HG03342 (cell line): ENCODE data around the gene CEP89.
"Not testable (repeated sequence)": the region's sequence is repeated elsewhere in the genome, so short reads cannot be mapped to it uniquely, and the experiment has no call there.

Experiments used
- ATAC-seq: cut with Tn5 transposase; IDR thresholded peaks from one replicate; pipeline ENCODE4 v1.9.1; 2021; ENCODE audit warnings: mild to moderate bottlenecking, moderate library complexity; ENCODE audit not compliant: unreplicated experiment

CEP89 gene

DNA sequence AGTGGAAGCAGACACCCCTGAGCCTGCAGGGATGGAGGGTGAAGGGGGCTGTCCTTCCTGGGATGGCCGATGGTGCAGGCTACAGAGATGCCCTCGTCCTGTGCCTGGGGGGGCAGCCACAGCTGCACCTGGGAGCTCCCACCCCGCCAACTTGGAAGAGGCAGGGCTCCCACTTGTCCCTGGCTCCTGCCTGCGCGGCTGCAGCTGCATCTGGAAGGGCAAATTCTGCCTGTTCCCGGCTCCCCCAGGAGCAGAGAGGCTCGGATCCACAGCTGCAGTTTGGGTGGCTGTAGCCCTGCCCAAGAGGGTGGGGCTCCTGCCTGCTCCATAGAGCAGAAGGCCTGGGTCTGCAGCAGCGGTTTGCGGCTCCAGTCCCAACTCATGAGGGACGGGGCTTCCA, 2.2 kb downstream of the CEP89 start:
- no peak for ATAC-seq

DNA sequence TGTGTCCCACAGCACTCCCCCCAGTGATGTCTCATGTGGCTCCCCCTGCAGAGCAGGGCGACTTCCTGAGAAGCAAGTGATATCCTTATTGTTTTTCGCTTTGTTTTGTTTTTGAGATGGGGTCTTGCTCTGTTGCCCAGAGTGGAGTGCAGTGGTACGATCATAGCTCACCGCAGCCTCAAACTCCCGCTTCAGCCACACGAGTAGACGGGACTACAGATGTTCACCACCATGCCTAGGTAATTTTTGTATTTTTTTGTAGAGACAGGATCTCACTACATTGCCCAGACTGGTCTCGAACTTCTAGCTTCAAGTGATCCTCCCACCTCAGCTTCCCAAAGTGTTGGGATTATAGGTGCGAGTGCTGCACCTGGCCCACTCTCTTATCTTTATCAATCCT, 5.0 kb downstream of the CEP89 start:
- no peak for ATAC-seq

DNA sequence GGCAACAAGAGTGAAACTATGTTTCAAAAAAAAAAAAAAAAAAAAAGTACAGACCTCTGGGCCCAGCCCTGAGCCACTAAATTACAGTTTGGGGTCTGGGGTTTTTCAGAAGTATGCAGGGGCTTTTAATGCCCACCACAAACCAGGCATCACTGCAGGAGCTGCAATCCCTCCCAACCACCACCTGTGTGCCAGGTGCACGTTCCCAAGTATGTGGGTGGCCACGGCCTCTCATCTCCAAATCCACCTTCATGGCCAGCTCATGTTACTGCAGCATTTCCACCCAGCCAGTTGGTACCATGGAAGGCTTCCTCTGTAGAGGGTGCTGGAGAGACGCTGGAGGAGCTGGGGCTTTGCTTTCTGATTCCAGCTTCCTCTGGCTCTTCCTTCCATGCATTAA, 26.5 kb downstream of the CEP89 start:
- ATAC-seq = no peak

DNA sequence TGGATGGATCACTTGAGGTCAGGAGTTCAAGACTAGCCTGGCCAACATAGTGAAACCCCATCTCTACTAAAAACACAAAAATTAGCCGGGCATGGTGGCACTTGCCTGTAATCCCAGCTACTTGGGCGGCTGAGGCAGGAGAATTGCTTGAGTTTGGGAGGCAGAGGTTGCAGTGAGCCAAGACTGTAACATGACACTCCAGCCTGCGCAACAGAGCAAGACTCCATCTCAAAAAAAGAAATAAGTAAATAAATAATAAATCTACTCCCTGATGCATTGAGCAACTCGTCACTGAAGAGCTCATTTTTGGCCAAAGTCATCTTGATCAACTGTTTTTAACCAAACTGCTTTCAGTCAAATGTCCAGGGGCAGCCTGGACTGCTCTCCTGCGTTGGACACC, 30.5 kb downstream of the CEP89 start:
- not testable (repeated sequence) for ATAC-seq

DNA sequence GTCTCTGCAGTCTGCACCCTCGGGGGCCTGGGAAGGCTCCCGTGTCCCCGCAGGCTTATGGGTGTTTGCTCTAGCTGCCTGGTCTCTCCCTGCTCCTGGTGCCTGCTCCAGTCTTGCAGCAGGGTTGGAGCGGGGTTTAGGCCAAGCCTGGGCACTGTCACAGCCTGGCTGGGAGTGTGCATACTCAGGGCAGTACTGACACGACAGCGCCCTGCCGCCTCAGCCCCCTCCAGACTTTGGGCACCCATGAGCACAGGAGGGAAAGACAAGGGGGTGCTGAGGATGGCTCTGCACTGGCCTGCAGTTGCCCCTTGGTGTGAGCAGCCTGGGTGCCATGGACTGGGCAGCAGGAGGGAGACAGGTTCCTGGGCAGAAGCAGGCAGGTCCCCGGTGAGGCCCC, 35.7 kb downstream of the CEP89 start:
- ATAC-seq = no peak

DNA sequence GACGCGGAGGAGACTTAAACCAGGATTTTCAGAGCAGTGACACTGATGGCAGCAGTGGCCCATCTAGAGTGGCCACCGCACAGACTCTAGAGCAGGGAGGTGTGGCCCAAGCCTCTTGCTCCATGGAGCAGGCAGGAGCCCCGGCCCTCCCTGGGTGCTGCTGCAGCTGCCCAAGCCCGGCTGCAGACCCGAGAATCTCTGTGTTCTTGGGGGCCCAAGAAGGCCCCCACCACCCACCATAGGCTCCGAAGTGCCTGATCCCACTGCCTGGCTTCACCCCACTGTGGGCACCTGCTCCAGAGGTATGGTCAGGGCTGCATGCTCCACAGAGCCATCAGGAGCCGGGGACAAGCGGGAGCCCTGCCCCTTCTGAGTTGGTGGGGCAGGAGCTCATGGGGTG, 36.1 kb downstream of the CEP89 start:
- ATAC-seq = no peak

DNA sequence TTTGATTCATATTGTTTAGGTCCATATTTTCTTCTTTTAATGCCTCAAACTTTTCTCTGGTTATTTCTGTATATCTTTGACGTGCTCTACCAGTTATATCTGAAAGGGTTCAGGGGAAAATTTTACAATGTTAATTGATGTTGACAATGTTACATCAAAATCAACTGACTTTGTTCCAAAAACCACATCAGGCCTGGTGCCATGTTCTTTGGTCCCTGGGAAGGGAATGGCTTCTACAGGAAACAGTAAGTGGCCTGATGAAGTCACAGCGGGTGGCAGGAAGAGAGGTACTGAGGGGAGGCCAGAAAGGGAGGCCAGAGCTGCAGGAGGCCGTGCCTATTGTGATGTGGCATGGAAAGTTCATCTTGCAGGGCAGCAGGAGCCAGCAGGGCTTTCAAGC, 38.2 kb downstream of the CEP89 start:
- ATAC-seq = no peak

DNA sequence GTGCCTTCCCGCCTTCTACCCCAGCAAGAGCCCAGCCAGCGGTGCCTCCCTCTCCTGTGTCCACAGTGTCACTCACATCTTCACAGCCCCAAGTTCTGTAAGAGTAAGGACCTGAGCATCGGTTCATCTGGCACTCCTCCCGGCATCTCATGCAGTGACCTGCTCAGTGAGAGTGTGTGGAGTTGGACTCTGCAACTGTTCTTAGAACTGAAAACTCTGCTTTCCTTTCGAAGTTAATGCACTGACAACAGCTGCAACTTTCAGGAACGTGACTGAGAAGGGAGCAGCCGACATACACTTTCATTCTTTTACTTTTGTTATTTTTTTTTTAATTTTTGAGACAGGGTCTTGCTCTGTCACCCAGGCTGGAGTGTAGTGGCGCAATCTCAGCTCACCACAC, 41.2 kb downstream of the CEP89 start:
- ATAC-seq = no peak

DNA sequence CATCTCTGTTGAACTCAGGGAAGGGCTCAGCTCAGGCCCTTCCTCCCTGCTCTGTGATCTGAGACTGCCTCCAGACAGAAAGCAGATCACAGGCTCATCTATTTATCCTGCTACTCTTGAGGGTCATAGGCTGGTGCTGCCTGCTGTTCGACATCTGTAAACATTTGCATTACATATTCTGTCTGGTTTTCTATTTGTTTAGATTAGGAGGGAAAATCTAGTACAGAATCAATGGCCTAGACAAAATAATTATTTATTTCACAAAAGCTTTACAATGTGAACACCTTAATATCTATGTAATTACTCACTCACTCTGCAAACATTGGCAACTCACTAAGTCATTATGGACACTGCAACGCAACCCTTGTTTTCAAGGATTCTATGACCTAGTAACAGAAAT, 43.0 kb downstream of the CEP89 start:
- ATAC-seq = no peak

DNA sequence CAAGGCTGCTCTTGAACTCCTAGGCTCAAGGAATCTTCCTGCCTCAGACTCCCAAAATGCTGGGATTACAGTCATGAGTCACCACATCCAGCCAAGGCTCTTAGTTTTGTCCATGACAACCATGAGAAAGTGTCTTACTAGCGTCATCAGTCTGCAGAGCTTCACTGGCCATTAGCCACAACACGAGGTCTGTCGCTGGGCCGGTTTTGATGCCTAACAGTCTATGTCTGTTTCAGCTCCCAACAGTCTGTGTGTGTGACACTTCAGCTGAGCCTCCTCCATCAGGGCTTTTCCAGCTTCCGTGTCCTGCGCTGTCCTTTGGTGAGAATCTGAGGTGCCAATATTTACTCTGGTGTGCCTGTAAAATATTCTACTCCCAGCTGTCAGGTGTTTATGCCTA, 47.6 kb downstream of the CEP89 start:
- no peak for ATAC-seq

DNA sequence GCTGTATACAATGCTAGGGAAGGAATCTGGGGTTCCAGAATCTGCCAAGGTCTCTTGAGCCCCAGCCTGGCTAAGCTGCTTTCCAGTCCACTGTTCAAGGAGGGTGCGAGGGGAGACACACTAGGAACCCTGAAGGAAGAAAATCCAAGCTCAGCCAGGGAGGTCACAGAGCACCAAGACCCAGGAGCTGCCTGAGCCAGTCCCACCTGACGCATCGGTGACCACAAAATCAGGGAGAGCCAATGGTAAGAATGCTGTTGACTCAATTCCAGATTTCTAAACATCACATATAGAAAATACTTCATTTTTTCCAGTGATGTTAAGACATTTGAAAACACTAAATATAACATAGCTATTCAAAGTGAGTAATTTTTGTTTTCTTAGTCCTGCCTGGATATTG, 50.1 kb downstream of the CEP89 start:
- no peak for ATAC-seq

DNA sequence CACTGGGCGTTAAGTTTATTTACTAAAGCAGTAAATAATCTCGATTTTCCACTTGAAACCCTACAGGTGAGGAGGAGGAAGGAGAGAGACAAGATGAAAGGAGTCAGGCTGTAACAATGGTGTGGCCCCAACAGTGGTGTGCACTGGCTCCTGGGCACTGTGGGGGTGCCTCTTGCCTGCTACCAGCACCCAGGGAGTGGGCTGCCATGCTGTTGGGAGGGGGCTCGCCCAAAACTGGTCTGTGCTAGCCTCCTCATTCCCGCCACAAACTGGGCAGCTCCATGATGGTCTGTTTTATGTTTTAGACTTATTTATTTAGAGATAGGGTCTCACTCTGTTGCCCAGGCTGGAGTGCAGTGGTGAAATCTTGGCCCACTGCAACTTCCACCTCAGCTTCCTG, 52.4 kb downstream of the CEP89 start:
- ATAC-seq = no peak

DNA sequence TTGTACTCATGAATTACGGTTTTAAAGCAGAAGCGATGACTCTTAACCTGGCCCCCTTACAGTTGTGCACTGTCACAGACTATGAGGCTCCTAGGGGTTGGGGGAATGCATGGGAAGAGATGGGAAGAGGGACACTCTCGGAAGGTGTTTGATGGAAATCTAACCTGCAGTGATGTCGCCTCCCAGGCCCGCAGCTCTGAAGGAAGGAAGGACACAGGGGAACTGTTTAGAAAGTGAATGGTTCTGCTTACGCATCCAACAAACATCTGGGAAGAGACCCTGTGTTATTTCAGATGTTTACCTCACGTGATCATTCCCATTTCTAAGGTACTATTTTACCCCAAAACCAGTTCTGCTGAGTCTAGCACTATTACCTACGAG, 54.2 kb downstream of the CEP89 start:
- no peak for ATAC-seq

DNA sequence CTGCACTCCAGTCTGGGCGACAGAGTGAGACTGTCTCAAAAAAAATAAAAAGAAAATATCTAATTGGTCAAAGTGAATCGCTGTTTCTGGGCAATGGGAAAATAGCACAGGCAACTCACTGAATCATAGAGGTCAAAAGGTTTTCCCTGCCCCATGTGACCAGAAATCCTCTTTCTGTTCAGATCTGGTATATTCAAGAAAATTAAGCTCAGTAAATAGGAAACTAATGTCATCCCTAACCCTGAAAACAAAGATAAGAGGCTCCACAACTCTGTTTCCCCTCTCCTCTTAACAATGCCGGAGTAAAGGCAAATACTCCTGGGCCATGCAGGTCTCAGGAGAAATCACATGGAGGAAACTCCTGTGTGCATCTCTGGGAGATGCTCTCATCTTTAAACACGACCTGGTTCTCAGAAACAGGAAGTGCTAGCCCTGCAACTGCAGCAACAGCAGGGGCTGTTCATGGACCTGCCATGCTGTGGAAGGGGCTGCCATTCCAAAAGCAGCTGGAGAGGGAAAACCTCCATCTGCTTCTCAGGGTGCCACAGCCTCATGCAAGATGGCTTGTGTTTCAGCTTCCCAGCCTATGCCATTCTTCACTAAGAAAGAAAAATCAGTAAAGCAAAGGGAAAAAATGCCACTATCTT, 54.7 kb downstream of the CEP89 start:
- ATAC-seq = no peak

DNA sequence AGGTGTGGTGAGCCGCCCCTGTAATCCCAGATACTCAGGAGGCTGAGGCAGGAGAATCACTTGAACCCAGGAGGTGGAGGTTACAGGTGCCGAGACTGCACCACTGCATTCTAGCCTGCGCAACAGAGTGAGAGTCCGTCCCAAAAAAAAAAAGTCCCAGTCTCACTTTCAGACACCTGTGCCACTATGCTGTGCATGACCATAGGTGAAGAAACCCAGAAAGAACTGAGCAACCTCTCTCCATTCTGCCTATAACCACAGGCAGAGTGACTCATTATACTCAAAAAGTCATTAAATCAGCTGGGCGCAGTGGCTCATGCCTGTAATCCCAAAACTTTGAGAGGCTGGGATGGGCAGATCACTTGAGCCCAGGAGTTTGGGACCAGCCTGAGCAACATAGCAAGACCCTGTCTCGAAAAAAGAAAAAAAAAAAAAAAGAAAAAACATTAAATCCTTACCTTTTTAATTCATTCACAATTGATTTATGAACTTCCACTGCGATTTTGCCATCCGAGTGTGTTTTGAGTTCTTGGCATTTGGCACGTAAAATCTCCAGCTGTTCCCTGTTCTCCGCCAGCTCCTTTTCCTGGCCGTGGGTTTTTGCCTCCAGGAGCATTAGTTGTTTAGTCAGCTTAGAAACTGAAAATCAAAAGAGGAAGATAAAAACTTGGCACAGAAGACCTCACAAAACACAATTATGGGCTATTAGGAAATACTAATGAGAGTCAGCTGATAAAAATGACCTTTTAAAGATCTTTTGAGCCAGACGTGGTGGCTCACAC, 56.7 kb downstream of the CEP89 start:
- ATAC-seq = no peak

DNA sequence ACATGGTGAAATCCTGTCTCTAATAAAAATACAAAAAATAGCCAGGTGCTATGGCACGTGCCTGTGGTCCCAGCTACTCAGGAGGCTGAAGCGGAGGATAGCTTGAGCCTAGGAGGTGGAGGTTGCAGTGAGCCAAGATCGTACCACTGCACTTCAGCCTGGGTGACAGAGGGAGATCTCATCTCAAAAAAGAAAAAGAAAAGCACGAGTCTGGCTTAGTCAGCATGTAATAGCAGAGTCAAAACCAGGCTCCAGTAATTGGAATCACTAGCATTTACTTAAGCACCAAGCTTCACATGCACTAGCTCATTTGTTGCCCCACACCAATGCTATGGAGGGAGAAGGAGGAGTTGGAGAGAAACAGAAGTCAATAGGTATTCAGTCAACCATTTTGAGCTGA, 60.3 kb downstream of the CEP89 start:
- no peak for ATAC-seq

DNA sequence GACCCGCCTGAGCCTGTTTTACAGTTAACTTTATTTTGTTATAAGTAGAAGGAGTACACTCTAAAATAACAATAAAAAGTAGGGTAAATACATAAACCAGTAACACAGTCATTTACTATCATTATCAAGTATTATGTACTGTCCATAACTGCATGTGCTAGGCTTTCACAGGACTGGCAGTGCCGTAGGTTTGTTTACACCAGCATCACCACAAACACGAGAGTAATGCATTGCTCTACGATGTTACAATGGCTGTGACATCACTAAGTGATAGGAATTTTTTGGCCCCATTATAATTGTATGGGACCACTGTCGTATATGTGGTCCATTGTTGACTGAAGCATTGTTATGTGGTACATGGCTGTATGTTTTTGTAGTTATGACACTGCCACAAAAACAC, 60.9 kb downstream of the CEP89 start:
- no peak for ATAC-seq

DNA sequence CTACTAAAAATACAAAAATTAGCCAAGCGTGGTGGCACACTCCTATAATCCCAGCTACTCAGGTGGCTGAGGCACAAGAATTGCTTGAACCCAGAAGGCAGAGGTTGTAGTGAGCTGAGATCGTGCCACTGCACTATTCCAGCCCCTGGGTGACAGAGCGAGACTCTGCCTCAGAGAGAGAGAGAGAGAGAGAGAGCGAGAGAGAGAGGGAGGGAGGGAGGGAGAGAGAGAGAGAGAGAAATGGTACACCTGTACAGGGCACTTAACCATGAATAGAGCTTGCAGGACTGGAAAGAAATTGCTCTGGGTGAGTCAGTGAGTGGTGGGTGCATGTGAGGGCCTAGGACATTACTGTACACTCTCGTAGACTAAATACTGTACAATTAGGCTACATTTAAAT, 61.7 kb downstream of the CEP89 start:
- no peak for ATAC-seq

DNA sequence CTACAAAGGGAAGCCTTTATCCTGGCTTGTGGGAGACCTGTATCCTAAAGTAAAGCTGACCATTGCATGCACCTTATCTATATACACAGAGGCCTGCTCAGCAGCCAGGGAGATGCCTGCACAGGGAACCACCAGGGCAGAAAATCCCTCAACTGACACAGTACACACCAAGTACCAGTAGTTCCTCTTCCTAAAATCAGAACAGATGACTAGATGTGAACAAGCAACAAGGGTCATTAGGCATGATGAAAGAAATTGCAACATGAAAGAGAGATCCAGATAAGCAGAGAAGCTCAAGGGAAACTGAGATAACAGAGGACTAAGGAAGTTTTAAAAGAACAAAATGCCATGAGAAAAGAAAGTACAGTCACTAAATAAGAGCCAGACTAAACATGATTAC, 62.5 kb downstream of the CEP89 start:
- ATAC-seq = no peak

DNA sequence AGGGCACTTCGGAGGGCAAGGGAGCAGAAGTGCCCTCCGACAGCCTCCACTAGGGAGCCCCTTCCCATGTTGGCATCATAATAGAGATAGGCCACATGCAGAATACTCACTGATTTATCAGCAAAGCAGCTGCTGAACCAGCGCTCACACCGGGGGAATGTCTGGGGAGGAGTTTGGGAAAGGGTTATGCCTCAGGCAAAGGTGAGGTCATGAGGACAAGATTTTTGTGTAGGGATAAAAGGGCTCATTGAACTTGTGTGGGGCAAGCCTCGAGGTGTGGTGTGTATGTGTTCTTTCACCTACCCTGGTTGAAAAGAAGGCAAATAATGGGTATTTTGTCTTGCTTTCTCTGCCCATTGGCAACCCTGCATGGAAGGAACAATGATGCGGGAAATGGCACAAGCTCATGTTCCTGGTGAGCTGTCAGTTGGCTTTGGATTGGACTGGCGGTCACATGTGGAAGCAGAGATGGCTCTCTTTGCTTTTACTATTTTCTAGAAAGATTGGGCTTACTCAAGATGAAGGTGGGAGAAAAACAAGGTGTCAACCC, 63.0 kb downstream of the CEP89 start:
- no peak for ATAC-seq

DNA sequence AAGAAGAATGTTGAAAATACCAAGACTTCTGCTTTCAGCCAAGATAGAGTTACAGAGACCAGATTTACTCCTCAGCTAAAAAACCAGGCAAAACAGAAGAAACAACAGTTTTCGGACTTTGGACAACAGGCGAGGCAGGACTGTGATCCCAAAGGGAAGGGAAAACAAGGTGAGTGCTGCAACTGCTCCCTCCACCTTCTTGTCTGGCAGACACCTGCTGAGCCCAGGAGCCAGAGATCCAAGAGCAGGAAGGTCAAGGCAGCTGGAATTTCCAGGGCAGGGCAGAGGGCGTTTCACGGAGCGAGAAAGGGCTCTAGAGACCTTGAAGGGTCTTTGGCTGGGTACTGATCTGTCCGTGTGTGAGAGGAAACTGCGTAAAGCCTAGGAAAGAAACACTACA, 69.3 kb downstream of the CEP89 start:
- ATAC-seq = no peak

DNA sequence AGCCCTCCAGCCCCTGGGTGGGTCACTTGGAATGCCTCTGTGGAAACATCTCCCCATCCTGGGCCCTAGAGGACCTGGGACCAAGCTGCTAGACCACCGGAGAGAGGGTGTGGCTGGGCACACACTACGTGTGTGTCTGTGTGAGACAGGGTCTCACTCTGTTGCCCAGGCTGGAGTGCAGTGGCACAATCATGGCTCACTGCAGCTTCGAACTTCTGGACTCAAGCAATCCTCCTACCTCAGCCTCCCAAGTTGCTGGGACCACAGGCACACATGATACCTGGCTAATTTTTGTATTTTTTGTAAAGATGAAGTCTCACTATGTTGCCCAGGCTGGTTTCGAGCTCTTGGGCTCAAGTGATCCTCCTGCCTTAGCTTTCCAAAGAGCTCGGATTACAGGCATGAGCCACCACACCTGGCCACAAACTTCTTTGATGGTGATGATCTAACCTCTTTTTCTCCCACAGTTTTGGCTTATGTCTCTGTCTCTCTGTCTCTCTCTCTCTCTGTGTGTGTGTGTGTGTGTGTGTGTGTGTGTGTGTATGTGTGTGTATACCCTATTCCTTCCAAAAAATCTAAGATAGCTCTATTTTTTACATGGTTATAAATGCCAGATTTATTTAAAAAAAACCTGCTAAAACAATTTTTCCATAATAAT, 70.1 kb downstream of the CEP89 start:
- no peak for ATAC-seq
